Psoas muscle (tissue), 8 donors: ENCODE measurements around the gene NEURL1. TPM values are rescaled to one million over a fixed set of nuclear protein-coding genes. Genes with fewer than 3 reads are reported as not detected.
A peak's percentile ranks its signal among the peaks of the same experiment; 100 is the strongest.

Experiments used
- ATAC-seq, 4 donors: fragments of 200-7000 bp; cut with Tn5 transposase; one replicate each; pipeline ENCODE4 v1.9.1; 2020; ENCODE audit warnings: moderate library complexity in 3 of 4, mild to moderate bottlenecking in 2 of 4
- DNase-seq, 2 donors: peaks; one replicate each; pipeline ENCODE4 v3.0.0-alpha.2; 2020
- H3K27ac ChIP-seq: fragments of 200-600 bp; one replicate; pipeline ENCODE4 v1.8.0; 2022
- H3K27me3 ChIP-seq, 3 donors: fragments of 200-600 bp in 1 of 3; one replicate each; pipeline versions ENCODE4 v1.6.1 to v1.8.0; 2013 to 2022; ENCODE audit warnings: low read length in 2 of 3, mild to moderate bottlenecking in 2 of 3, moderate library complexity in 1 of 3; ENCODE audit not compliant: insufficient read depth in 3 of 3
- H3K36me3 ChIP-seq, 2 donors: fragments of 200-600 bp in 1 of 2; one replicate each; pipeline versions ENCODE4 v1.6.1 to v1.8.0; 2013 to 2022; ENCODE audit warnings: low read depth in 1 of 2, mild to moderate bottlenecking in 1 of 2, moderate library complexity in 1 of 2; ENCODE audit not compliant: insufficient read depth in 1 of 2
- H3K4me1 ChIP-seq: fragments of 200-600 bp; one replicate; pipeline ENCODE4 v1.8.0; 2022
- H3K4me3 ChIP-seq: fragments of 200-600 bp; one replicate; pipeline ENCODE4 v1.8.0; 2022; ENCODE audit warnings: mild to moderate bottlenecking
- H3K9me3 ChIP-seq: fragments of 200-600 bp; one replicate; pipeline ENCODE4 v1.8.0; 2022
- WGBS, 3 donors: extraction: QIAGEN DNeasy Blood & Tissue Kit; methylation state at CpG; one replicate each; pipeline versions ENCODE4 v1.1.6 to v1.1.7; 2013; 5-methylcytosine and 5-hydroxymethylcytosine counted together
- intact Hi-C, 2 donors: fragments of 100-400 bp; cut with DNase I; formaldehyde crosslinking; loops; one replicate each; pipeline versions ENCODE4 v1.11.0 to v1.14.2; 2022
- polyA plus RNA-seq, 3 donors: library from polyadenylated mRNA; stranded (reverse); fragments of 200-250 nt; gene quantifications; one replicate each; pipeline ENCODE4 v1.2.3, GENCODE V29; 2013
- total RNA-seq, 4 donors: library from RNA; stranded (reverse); fragmentation: NEBNext Ultra II Directional in 2 of 4; extraction: Animal tissue kit (Norgen Biotek cat#: 25700) in 2 of 4; gene quantifications; one replicate each; pipeline versions ENCODE4 v1.2.1 to v1.2.4, GENCODE V29; 2021 to 2023
- TF ChIP-seq, protein P1 (sequence below): fragments of 200-600 bp; IDR thresholded peaks from one replicate; pipeline ENCODE4 v1.8.0; 2022; ENCODE audit warnings: antibody characterized with exemption
- donor health status: healthy with polysubstance abuse.
- donor health status: DM: no; HTN: no; CAD: no; lungs with moderate emphysema.
- donor health status: Bipolar disorder and iron deficiency.
- donor health status: healthy.
- donor health status: DM: yes; HTN: yes; CAD: no.
- donor health status: DM: no; HTN: no; CAD: no.
- donor health status: DM: no; HTN: no; CAD: no.
- donor health status: DM: yes; HTN: yes; CAD: no.

NEURL1 gene
- total and polyA plus RNA-seq, 7 donors, result 10.9 to 103 (median 66.6) TPM

DNA sequence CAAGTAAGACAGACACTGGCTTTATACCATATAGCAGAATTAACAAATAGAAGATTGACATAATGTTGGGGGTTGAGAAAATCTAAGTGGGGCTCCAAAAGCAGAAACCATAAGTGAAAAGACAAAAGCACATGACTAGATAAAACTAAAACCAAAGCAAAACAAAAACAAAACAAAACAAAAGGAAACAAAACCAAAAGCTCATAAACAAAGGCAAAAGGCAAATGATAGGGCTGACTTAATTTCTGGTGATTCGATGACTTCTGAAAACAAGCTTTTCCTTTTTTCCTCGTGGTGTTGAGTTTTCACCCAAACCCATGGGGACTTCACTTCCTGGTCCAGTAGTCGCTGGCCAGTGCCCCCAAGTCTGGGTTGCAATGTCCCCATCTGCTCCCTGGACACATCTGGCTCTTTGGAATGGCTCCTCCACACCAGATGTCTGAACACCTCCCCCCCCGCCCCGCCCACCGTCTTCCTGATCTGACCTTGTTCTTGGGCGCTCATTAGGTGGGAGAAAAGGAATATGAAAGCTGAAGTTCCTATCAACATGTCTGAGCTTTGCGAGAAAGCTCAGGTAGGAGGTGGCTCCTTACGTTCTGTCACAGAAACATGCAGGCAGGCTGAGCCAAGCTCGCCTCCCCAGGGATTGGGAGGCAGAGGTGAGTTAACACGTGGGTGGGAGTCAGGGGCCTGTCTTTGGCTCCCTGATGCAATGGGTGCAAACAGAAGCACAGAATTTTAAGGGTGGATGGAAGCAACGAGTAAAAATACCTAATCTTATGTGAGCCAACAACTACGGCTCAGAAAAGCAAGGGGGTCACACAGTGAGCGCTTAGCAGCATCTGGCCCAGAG, 121.0 kb downstream of the NEURL1 start:
- WGBS, 3 donors, result 49 to 60% (median 53%) methylated on average over 14 of the region's 14 CpGs

DNA sequence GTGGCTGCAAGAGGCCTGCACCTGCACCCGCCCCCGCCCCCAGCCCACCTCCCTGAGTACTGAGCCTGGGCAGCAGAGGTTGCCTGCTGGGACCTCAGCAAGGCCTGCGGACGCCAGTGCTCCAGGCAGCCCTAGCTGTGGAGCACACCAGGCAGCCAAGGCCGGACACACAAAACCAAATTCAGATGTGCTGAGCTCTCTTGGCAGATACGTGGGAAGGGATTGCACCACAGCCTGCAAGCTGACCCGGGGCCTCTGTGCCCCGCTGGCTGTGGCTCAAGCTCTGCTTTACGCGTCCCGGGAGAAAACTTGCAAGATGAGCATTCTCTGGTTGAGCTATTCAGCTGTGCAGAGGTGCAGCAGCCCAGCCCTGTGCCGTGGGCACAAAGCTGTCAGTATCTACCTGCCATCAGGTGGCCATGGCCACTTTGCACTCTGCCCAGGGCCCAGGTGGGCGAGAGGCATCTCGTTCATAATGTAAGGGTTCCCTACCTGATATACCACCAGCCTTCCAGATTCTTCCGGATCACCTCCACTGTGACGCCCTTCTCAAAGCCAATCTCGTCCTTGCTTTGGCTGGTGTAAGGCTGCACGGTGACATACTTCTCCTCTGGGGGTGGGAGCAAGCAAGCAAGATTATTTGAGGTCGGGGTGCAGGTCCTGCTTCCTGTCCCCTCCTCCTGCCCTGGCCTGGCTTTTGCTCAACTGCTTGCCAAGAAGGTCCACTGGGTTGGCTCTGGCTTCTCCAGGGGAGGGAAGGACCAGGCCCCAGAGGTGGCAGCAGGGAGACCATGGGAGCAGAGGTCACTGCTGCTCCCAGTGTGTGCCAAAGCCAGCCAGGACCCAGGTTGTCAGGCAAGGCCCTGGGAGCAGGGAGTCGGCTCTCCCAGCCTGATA, 123.4 kb downstream of the NEURL1 start:
- peak overlapping the region; percentile 74 for H3K27ac ChIP-seq
- DNase-seq, result peak; percentile 90 to 96
- whole genome bisulfite sequencing, 3 donors, result 16 to 33% (median 24%) methylated on average over 20 of the region's 20 CpGs

More for the DNA sequence above, 121.0 kb downstream of the NEURL1 start:
- intact Hi-C loops, result loop anchor here (5.0 kb wide), 3 partner anchors 33 to 48 kb away; no protein-coding TSS in a partner anchor
- H3K27me3 ChIP-seq, result no peaks in the 10 kb centered on the region
- no peak overlapping the region for H3K4me3 ChIP-seq
- H3K27ac ChIP-seq, result peak overlapping the region; percentile 55
- H3K9me3 ChIP-seq, result no peaks in the 10 kb centered on the region
- ATAC-seq, result no peak
- peaks cover 0 to 37% of the 10 kb centered on the region in 2 donors for H3K36me3 ChIP-seq
- no peak for DNase-seq
- TF ChIP-seq, protein P1, sequence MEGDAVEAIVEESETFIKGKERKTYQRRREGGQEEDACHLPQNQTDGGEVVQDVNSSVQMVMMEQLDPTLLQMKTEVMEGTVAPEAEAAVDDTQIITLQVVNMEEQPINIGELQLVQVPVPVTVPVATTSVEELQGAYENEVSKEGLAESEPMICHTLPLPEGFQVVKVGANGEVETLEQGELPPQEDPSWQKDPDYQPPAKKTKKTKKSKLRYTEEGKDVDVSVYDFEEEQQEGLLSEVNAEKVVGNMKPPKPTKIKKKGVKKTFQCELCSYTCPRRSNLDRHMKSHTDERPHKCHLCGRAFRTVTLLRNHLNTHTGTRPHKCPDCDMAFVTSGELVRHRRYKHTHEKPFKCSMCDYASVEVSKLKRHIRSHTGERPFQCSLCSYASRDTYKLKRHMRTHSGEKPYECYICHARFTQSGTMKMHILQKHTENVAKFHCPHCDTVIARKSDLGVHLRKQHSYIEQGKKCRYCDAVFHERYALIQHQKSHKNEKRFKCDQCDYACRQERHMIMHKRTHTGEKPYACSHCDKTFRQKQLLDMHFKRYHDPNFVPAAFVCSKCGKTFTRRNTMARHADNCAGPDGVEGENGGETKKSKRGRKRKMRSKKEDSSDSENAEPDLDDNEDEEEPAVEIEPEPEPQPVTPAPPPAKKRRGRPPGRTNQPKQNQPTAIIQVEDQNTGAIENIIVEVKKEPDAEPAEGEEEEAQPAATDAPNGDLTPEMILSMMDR, result no peak
- H3K4me1 ChIP-seq, result peaks cover 93% of the 10 kb centered on the region

DNA sequence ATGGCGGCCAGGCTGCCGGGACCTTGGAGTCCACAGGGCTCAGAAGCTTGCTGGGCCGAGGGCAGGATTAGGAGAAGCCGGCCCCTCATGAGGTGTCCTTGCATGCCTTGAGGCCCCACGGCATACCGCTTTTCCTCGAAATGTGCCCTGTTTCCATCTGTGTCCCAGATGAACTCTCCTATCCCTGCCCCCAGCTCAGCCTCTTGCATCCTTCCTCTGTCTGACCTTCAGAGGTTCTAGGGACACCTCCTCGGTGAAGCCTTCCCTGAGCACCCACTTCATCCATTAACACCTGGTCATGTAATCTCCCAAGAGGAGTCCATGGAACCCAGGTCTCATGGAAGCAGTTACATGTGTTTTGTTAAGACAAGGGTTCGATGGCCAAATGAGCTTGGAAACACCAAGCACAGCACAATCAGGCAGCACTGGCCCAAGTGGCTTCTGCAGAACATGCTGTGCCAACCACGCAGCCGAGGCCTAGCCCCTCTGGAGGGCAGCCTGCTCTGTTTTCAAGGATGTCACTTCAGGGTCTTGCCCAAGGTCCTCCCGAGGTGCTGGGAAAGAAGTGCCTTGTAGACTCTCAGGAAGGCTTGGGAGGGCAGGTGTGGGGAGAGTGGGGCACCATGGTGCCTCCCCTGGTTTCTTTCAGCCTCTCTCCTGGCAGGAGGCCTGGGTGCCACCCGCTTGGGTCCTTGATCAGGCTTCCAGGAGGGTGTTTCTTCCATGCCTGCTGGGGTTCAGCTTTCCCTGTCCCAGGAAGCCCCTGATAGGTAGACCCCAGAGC, 124.3 kb downstream of the NEURL1 start:
- H3K27me3 ChIP-seq, result no peaks in the 10 kb centered on the region
- peaks cover 0 to 28% of the 10 kb centered on the region in 2 donors for H3K36me3 ChIP-seq
- no peaks in the 10 kb centered on the region for H3K9me3 ChIP-seq
- intact Hi-C loops, result loop anchor here (5.0 kb wide), 2 partner anchors 35 to 45 kb away; no protein-coding TSS in a partner anchor
- WGBS, 3 donors, result 78 to 90% (median 81%) methylated on average over 13 of the region's 13 CpGs
- H3K4me1 ChIP-seq, result peaks cover 93% of the 10 kb centered on the region
- H3K4me3 ChIP-seq, result no peak overlapping the region
- peak overlapping the region; percentile 74 for H3K27ac ChIP-seq
- DNase-seq (no peak), ATAC-seq (no peak)
- TF ChIP-seq, protein P1, result no peak

More for the DNA sequence above, 123.4 kb downstream of the NEURL1 start:
- intact Hi-C loops, result loop anchor here (5.0 kb wide), 2 partner anchors 35 to 45 kb away; no protein-coding TSS in a partner anchor
- peak; percentile 89 to 93 (median 91) for ATAC-seq
- H3K27me3 ChIP-seq, result no peaks in the 10 kb centered on the region
- no peak overlapping the region for H3K4me3 ChIP-seq
- peaks cover 0 to 30% of the 10 kb centered on the region in 2 donors for H3K36me3 ChIP-seq
- H3K4me1 ChIP-seq, result peaks cover 95% of the 10 kb centered on the region
- H3K9me3 ChIP-seq, result no peaks in the 10 kb centered on the region
- TF ChIP-seq, protein P1, result no peak
